Vagina (tissue), 2 donors: ENCODE measurements around the gene SH2D3C. TPM values are rescaled to one million over a fixed set of nuclear protein-coding genes. Genes with fewer than 3 reads are reported as not detected.

Experiments
- DNase-seq, 2 donors: peaks; one replicate each; pipeline ENCODE4 v3.0.0-alpha.2; 2017; ENCODE audit errors: extremely low spot score in 2 of 2
- H3K27ac ChIP-seq: fragments of 200-600 bp; sonication (generic); one replicate; pipeline ENCODE4 v1.5.1; 2019
- H3K27me3 ChIP-seq: fragments of 200-600 bp; sonication (generic); one replicate; pipeline ENCODE4 v1.5.1; 2019
- H3K36me3 ChIP-seq, 2 donors: fragments of 200-600 bp; sonication (generic); one replicate each; pipeline ENCODE4 v1.5.1; 2017 to 2019
- H3K4me1 ChIP-seq: fragments of 200-600 bp; sonication (generic); one replicate; pipeline ENCODE4 v1.5.1; 2019
- H3K4me3 ChIP-seq, 2 donors: fragments of 200-600 bp; sonication (generic); 1 replicate in 1 of 2; 2 replicates in 1 of 2; pipeline ENCODE4 v1.5.1; 2016 to 2019
- H3K9me3 ChIP-seq: fragments of 200-600 bp; sonication (generic); one replicate; pipeline ENCODE4 v1.5.1; 2019
- POLR2A ChIP-seq, 2 donors: fragments of 450-650 bp; IDR thresholded peaks; one replicate each; pipeline ENCODE4 v1.6.1; 2017; ENCODE audit warnings: antibody characterized with exemption in 2 of 2, mild to moderate bottlenecking in 2 of 2, moderate library complexity in 2 of 2
- POLR2AphosphoS5 ChIP-seq, 2 donors: sonication (generic); formaldehyde crosslinking; IDR thresholded peaks; one replicate each; pipeline ENCODE4 v1.9.0; 2017; ENCODE audit warnings: antibody characterized with exemption in 2 of 2, mild to moderate bottlenecking in 2 of 2, low read depth in 1 of 2; ENCODE audit not compliant: insufficient read depth in 1 of 2
- intact Hi-C: fragments of 100-400 bp; cut with DNase I; formaldehyde crosslinking; loops from one replicate; pipeline ENCODE4 v1.15.1; 2023
- total RNA-seq: library from RNA; depleted of rRNA; stranded (reverse); fragments of >200 nt; gene quantifications from one replicate; pipeline ENCODE4 v1.2.3, GENCODE V29; 2016
- TF ChIP-seq, protein P1 (sequence below), 3 experiments: fragments of 450-650 bp in 2 of 3; fragments of 200-600 bp in 1 of 3; sonication (generic) in 1 of 3; IDR thresholded peaks; one replicate each; pipeline ENCODE4 v1.5.1; 2017 to 2019; ENCODE audit warnings: antibody characterized with exemption in 3 of 3, mild to moderate bottlenecking in 2 of 3, moderate library complexity in 2 of 3

Gene SH2D3C
- total RNA-seq, 1 donor from 2014 or later, result 19.6 TPM

DNA sequence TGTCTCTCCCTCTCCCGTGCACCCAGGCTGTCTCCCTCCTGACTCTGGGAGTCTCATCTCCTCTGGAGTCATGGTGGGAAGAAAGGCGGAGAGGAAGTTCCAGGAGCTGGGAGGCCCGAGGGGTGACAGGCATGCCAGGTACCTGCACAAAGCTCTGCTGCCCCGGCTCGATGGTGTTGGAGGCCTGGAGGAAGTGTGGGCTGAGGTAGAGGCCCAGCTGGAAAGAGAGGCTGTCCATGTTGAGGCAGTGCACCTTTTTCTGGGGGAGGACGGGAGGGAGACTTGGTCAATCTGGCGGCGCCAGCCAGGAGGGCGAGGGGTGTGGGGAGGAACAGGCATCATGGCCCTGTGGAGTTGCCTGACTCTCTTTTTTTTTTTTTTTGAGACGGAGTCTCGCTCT, 40.1 kb upstream of the SH2D3C start:
- DNase-seq, result no peak
- no peaks in the 10 kb centered on the region for H3K27me3 ChIP-seq
- intact Hi-C loops, result no loop called here
- peaks cover 0 to 43% of the 10 kb centered on the region in 2 donors for H3K36me3 ChIP-seq
- TF ChIP-seq POLR2AphosphoS5 (IDR thresholded peaks at IDR 0.05; ENCODE audit: insufficient read depth in 1 of 2, low read depth in 1 of 2), result no peak
- no peak for TF ChIP-seq POLR2A (IDR thresholded peaks at IDR 0.05)
- TF ChIP-seq, protein P1, sequence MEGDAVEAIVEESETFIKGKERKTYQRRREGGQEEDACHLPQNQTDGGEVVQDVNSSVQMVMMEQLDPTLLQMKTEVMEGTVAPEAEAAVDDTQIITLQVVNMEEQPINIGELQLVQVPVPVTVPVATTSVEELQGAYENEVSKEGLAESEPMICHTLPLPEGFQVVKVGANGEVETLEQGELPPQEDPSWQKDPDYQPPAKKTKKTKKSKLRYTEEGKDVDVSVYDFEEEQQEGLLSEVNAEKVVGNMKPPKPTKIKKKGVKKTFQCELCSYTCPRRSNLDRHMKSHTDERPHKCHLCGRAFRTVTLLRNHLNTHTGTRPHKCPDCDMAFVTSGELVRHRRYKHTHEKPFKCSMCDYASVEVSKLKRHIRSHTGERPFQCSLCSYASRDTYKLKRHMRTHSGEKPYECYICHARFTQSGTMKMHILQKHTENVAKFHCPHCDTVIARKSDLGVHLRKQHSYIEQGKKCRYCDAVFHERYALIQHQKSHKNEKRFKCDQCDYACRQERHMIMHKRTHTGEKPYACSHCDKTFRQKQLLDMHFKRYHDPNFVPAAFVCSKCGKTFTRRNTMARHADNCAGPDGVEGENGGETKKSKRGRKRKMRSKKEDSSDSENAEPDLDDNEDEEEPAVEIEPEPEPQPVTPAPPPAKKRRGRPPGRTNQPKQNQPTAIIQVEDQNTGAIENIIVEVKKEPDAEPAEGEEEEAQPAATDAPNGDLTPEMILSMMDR (IDR thresholded peaks at IDR 0.05), result no peak
- H3K4me3 ChIP-seq, result no peak overlapping the region
- H3K9me3 ChIP-seq, result no peaks in the 10 kb centered on the region
- H3K4me1 ChIP-seq, result peaks cover 6% of the 10 kb centered on the region
- H3K27ac ChIP-seq, result no peak overlapping the region

DNA sequence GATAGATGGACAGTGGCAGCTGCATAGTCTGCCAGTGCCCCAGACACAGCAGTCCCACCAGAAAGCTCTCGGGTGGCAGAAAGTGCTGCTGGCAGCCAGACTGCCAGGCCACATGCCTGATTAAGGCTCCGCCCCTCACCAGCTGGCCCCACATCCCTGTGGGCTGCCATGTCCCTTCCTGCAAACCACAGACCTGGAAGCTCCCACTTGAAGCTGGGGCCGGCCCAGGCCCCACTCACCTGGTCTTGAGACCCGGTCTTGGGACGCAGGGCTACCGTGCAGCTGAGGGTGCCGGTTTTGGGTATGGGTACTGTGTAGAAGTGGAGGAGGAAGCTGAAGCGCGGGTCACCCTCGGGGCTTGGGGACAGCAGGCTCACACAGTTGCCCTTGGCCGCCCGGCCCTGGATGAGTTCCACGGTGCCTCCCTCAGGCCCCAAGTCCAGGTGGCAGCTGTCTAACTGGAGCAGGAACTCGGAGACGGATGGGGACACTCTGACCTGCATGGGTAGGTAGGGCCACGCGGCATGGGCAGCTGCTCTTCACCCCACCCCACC, 39.5 kb upstream of the SH2D3C start:
- H3K9me3 ChIP-seq, result no peaks in the 10 kb centered on the region
- intact Hi-C loops, result no loop called here
- no peak overlapping the region for H3K27ac ChIP-seq
- H3K4me1 ChIP-seq, result peaks cover 5% of the 10 kb centered on the region
- no peaks in the 10 kb centered on the region for H3K27me3 ChIP-seq
- H3K36me3 ChIP-seq, result peaks cover 0 to 49% of the 10 kb centered on the region in 2 donors
- no peak overlapping the region for H3K4me3 ChIP-seq
- no peak for TF ChIP-seq POLR2A (IDR thresholded peaks at IDR 0.05)
- TF ChIP-seq POLR2AphosphoS5 (IDR thresholded peaks at IDR 0.05; ENCODE audit: insufficient read depth in 1 of 2, low read depth in 1 of 2), result no peak
- TF ChIP-seq, protein P1 (IDR thresholded peaks at IDR 0.05), result no peak
- no peak for DNase-seq

- intact Hi-C loops, result no loop called here
- Histone ChIP-seq H3K9me3 (no peaks in the 10 kb centered on the region), H3K36me3 (peaks cover 0 to 54% of the 10 kb centered on the region in 2 donors), H3K27ac (no peak overlapping the region), H3K4me1 (no peaks in the 10 kb centered on the region), H3K4me3 (no peak overlapping the region), H3K27me3 (no peaks in the 10 kb centered on the region)
- DNase-seq, result no peak
- TF ChIP-seq, protein P1 (IDR thresholded peaks at IDR 0.05), result no peak
- TF ChIP-seq POLR2A (IDR thresholded peaks at IDR 0.05) (no peak), POLR2AphosphoS5 (IDR thresholded peaks at IDR 0.05; ENCODE audit: insufficient read depth in 1 of 2, low read depth in 1 of 2) (no peak)
Measured at GRCh38 chr9:127816728-127817127, 38.3 kb upstream of the SH2D3C start.

- TF ChIP-seq POLR2AphosphoS5 (IDR thresholded peaks at IDR 0.05; ENCODE audit: insufficient read depth in 1 of 2, low read depth in 1 of 2), result no peak
- TF ChIP-seq, protein P1 (IDR thresholded peaks at IDR 0.05), result no peak
- TF ChIP-seq POLR2A (IDR thresholded peaks at IDR 0.05), result no peak
- no peak overlapping the region for H3K27ac ChIP-seq
- intact Hi-C loops, result no loop called here
Measured at GRCh38 chr9:127816362-127816725, 37.9 kb upstream of the SH2D3C start.

DNA sequence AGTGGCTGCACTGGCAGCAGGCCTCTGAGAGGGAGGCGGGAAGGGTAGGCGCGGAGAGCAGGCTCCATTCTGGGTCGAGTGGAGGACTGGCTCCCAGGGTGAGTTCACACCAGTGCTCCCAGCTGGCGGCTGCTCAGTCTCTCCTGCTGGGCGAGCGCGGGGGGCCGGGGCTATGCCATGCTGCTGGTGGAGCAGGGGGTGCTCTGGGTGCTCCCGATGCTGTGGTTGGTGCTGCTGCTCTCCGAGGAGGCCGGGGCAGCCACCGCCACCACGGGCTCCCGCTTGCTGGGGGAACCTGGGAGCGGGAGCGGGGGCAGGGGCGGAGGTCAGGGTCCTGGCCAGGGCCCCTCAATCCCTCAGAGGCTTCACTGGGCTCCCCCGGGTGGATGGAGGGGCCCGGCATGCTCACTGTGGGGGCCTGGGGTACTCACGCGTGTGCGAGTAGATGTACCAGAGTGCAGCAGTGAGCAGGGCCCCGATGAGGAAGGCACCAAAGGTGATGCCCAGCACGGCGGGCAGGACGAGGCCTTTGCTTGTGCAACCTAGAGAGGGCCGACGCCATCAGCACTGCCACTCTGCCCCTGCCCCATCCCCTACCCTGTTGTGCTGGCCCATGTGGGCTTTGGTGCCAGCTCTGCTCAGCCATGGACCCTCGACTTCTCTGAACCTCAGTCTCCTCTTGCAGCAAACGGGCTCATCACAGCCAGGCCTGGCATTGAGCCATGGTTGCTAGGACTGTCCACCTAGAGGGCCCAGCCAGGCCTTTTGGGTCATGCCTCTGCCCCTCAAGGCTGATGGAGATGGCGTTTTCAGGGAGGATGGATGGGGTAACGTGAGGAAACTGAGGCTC, 37.3 kb upstream of the SH2D3C start:
- H3K27ac ChIP-seq, result no peak overlapping the region
- H3K36me3 ChIP-seq, result peaks cover 0 to 58% of the 10 kb centered on the region in 2 donors
- no peaks in the 10 kb centered on the region for H3K9me3 ChIP-seq
- TF ChIP-seq, protein P1 (IDR thresholded peaks at IDR 0.05), result no peak
- TF ChIP-seq POLR2A (IDR thresholded peaks at IDR 0.05) (no peak), POLR2AphosphoS5 (IDR thresholded peaks at IDR 0.05; ENCODE audit: insufficient read depth in 1 of 2, low read depth in 1 of 2) (no peak)
- intact Hi-C loops, result no loop called here
- no peak overlapping the region for H3K4me3 ChIP-seq
- H3K4me1 ChIP-seq, result no peaks in the 10 kb centered on the region
- DNase-seq, result no peak
- H3K27me3 ChIP-seq, result no peaks in the 10 kb centered on the region

More at GRCh38 chr9:127816362-127816725, 37.9 kb upstream of the SH2D3C start:
- no peaks in the 10 kb centered on the region for H3K4me1 ChIP-seq
- no peaks in the 10 kb centered on the region for H3K9me3 ChIP-seq
- no peak for DNase-seq
- no peak overlapping the region for H3K4me3 ChIP-seq
- H3K27me3 ChIP-seq, result no peaks in the 10 kb centered on the region
- peaks cover 0 to 54% of the 10 kb centered on the region in 2 donors for H3K36me3 ChIP-seq
